Adrenal gland (tissue), 5 donors: Measurements from ENCODE around the gene POC1A.

Experiments used
- CTCF ChIP-seq, 6 experiments: fragments of 450-650 bp in 4 of 6; fragments of 200-600 bp in 2 of 6; sonication (generic) in 1 of 6; IDR thresholded peaks; 1 replicate in 5 of 6; 2 replicates in 1 of 6; pipeline versions ENCODE4 v1.5.1 to v1.8.0; 2016 to 2021; ENCODE audit warnings: antibody characterized with exemption in 6 of 6, mild to moderate bottlenecking in 2 of 6, moderate library complexity in 1 of 6
- POLR2A ChIP-seq, 2 donors: fragments of 450-650 bp; IDR thresholded peaks; one replicate each; pipeline ENCODE4 v1.6.1; 2017; ENCODE audit warnings: antibody characterized with exemption in 2 of 2, mild to moderate bottlenecking in 2 of 2, moderate library complexity in 1 of 2
- donor health status: DM: no; HTN: no; CAD: no.

GRCh38 chr3:52091586-52092270 is 62.5 kb downstream of the POC1A start:
- TF ChIP-seq CTCF (IDR thresholded peaks at IDR 0.05), result no peak
- TF ChIP-seq POLR2A (IDR thresholded peaks at IDR 0.05), result no peak
